Esophagus muscularis mucosa (tissue), 4 donors: ENCODE results near the gene SOX2. TPM values are rescaled to one million over a fixed set of nuclear protein-coding genes. Genes with fewer than 3 reads are reported as not detected.

Experiments
- DNase-seq: peaks from one replicate; pipeline ENCODE4 v3.0.0-alpha.2; 2017; ENCODE audit errors: extremely low spot score
- H3K27ac ChIP-seq, 4 donors: fragments of 200-600 bp; sonication (generic); replicated peaks in 1 of 4; 1 replicate in 3 of 4; 2 replicates in 1 of 4; pipeline ENCODE4 v1.5.1; 2016 to 2019; ENCODE audit warnings: mild to moderate bottlenecking in 1 of 4
- H3K27me3 ChIP-seq, 4 donors: fragments of 200-600 bp; sonication (generic); one replicate each; pipeline versions ENCODE4 v1.5.1 to v1.6.0; 2016 to 2019
- H3K36me3 ChIP-seq, 4 donors: fragments of 200-600 bp; sonication (generic); one replicate each; pipeline ENCODE4 v1.5.1; 2016 to 2019
- H3K4me1 ChIP-seq, 4 donors: fragments of 200-600 bp; sonication (generic); one replicate each; pipeline ENCODE4 v1.5.1; 2016 to 2019
- H3K4me3 ChIP-seq, 4 donors: fragments of 200-600 bp; sonication (generic); 1 replicate in 2 of 4; 2 replicates in 2 of 4; pipeline ENCODE4 v1.5.1; 2016 to 2019; ENCODE audit warnings: mild to moderate bottlenecking in 4 of 4, moderate library complexity in 1 of 4
- H3K9me3 ChIP-seq, 4 donors: fragments of 200-600 bp; sonication (generic); 1 replicate in 3 of 4; 2 replicates in 1 of 4; pipeline ENCODE4 v1.5.1; 2016 to 2019
- CTCF ChIP-seq, 3 experiments: fragments of 200-600 bp in 2 of 3; fragments of 450-650 bp in 1 of 3; sonication (generic) in 2 of 3; IDR thresholded peaks; one replicate each; pipeline ENCODE4 v1.5.1; 2017 to 2019; ENCODE audit warnings: antibody characterized with exemption in 3 of 3, mild to moderate bottlenecking in 2 of 3, moderate library complexity in 1 of 3
- EP300 ChIP-seq: sonication (generic); formaldehyde crosslinking; IDR thresholded peaks from one replicate; pipeline ENCODE4 v1.6.1; 2017; ENCODE audit warnings: antibody characterized with exemption
- POLR2A ChIP-seq: fragments of 450-650 bp; IDR thresholded peaks from one replicate; pipeline ENCODE4 v1.6.1; 2017; ENCODE audit warnings: antibody characterized with exemption, moderate library complexity, mild to moderate bottlenecking, low read depth
- POLR2AphosphoS5 ChIP-seq, 2 donors: sonication (generic); formaldehyde crosslinking; IDR thresholded peaks; one replicate each; pipeline ENCODE4 v1.6.1; 2017; ENCODE audit warnings: antibody characterized with exemption in 2 of 2
- WGBS: methylation state at CpG from one replicate; pipeline ENCODE4 v1.1.5; 2018; 5-methylcytosine and 5-hydroxymethylcytosine counted together
- intact Hi-C: fragments of 100-400 bp; cut with DNase I; formaldehyde crosslinking; loops from one replicate; pipeline ENCODE4 v1.15.1; 2023
- total RNA-seq, 4 donors: library from RNA; depleted of rRNA; stranded (reverse); fragments of >200 nt; gene quantifications; one replicate each; pipeline versions ENCODE4 v1.1.0 to v1.2.1, GENCODE V29; 2016

The SOX2 gene
- total RNA-seq = 1 to 10 TPM; 2.5 to 7.3 (median 4.0) TPM

- intact Hi-C loops = loop anchor here (2.0 to 5.0 kb wide), 2 partner anchors 546 to 971 kb away; no protein-coding TSS in a partner anchor
- 4% methylated on average over 27 of the region's 37 CpGs for WGBS
- TF ChIP-seq POLR2A (no peak), EP300 (no peak), POLR2AphosphoS5 (IDR thresholded peaks at IDR 0.05) (peak in 1 of 2 donors; percentile 77)
- H3K27me3 ChIP-seq = peaks cover 0 to 100% (median 85%) of the 10 kb centered on the region in 4 donors
- DNase-seq = peak; percentile 90
- peaks cover 17 to 38% (median 35%) of the 10 kb centered on the region in 4 donors for H3K4me1 ChIP-seq
- no peaks in the 10 kb centered on the region for H3K9me3 ChIP-seq
- no peaks in the 10 kb centered on the region for H3K36me3 ChIP-seq
- H3K4me3 ChIP-seq = peak within 1 kb of the TSS; percentile 45 to 51 (median 48)
- H3K27ac ChIP-seq = peak within 1 kb of the TSS; percentile 35 to 47 (median 44)
These were observed at the start of gene SOX2 for GRCh38 chr3:181711325-181712135. SOX2 (plus strand) TSS chr3:181711925; CDS start chr3:181712361, 436 bp downstream.

- Histone ChIP-seq H3K4me1 (no peaks in the 10 kb centered on the region), H3K4me3 (no peak overlapping the region), H3K27me3 (peaks cover 0 to 11% (median 0%) of the 10 kb centered on the region in 4 donors), H3K36me3 (no peaks in the 10 kb centered on the region), H3K27ac (no peak overlapping the region), H3K9me3 (peaks cover 0 to 7% (median 3%) of the 10 kb centered on the region in 4 donors)
- no peak for TF ChIP-seq POLR2A
- TF ChIP-seq EP300 = no peak
- TF ChIP-seq POLR2AphosphoS5 (IDR thresholded peaks at IDR 0.05) = no peak
- TF ChIP-seq CTCF (IDR thresholded peaks at IDR 0.05) = no peak
- intact Hi-C loops = no loop called here
- WGBS = 69% methylated on average over 1 of the region's 1 CpG
- no peak for DNase-seq
These were observed 28.2 kb upstream of the SOX2 start for GRCh38 chr3:181683563-181683962.

GRCh38 chr3:181687190-181687589 is 24.5 kb upstream of the SOX2 start:
- no peak for TF ChIP-seq EP300
- TF ChIP-seq CTCF (IDR thresholded peaks at IDR 0.05) = no peak
- TF ChIP-seq POLR2AphosphoS5 (IDR thresholded peaks at IDR 0.05) = no peak
- no peak for TF ChIP-seq POLR2A
- H3K36me3 ChIP-seq = no peaks in the 10 kb centered on the region
- H3K4me1 ChIP-seq = no peaks in the 10 kb centered on the region
- no peak overlapping the region for H3K4me3 ChIP-seq
- H3K27ac ChIP-seq = no peak overlapping the region
- DNase-seq = no peak
- H3K27me3 ChIP-seq = peaks cover 0 to 11% (median 0%) of the 10 kb centered on the region in 4 donors
- H3K9me3 ChIP-seq = no peaks in the 10 kb centered on the region
- intact Hi-C loops = no loop called here
- WGBS = 74% methylated on average over 1 of the region's 1 CpG

GRCh38 chr3:181687731-181688130 is 24.0 kb upstream of the SOX2 start:
- TF ChIP-seq POLR2AphosphoS5 (IDR thresholded peaks at IDR 0.05) = no peak
- TF ChIP-seq POLR2A = no peak
- no peak for TF ChIP-seq CTCF (IDR thresholded peaks at IDR 0.05)
- no peak for TF ChIP-seq EP300
- WGBS = 50% methylated on average over 2 of the region's 2 CpGs
- intact Hi-C loops = no loop called here
- no peak overlapping the region for H3K27ac ChIP-seq
- H3K4me3 ChIP-seq = no peak overlapping the region
- no peaks in the 10 kb centered on the region for H3K4me1 ChIP-seq
- H3K9me3 ChIP-seq = no peaks in the 10 kb centered on the region
- no peaks in the 10 kb centered on the region for H3K36me3 ChIP-seq
- H3K27me3 ChIP-seq = peaks cover 0 to 11% (median 0%) of the 10 kb centered on the region in 4 donors
- DNase-seq = no peak

- Histone ChIP-seq H3K4me1 (no peaks in the 10 kb centered on the region), H3K27ac (no peak overlapping the region), H3K36me3 (no peaks in the 10 kb centered on the region), H3K4me3 (no peak overlapping the region), H3K27me3 (no peaks in the 10 kb centered on the region), H3K9me3 (no peaks in the 10 kb centered on the region)
- WGBS = 93% methylated on average over 3 of the region's 3 CpGs
- TF ChIP-seq CTCF (IDR thresholded peaks at IDR 0.05) = no peak
- no peak for TF ChIP-seq EP300
- TF ChIP-seq POLR2AphosphoS5 (IDR thresholded peaks at IDR 0.05) = no peak
- no peak for TF ChIP-seq POLR2A
- intact Hi-C loops = no loop called here
- no peak for DNase-seq
These were observed 22.2 kb upstream of the SOX2 start for GRCh38 chr3:181689546-181689945.
